CD4-positive, alpha-beta T cell treated with Interferon gamma for 1 hour (primary cell): ENCODE results near the gene KLF1.

Source experiments
- DNase-seq: peaks from one replicate; pipeline ENCODE4 v3.0.0-alpha.2; 2020

KLF1 gene

GRCh38 chr19:12836529-12836863 lies 50.5 kb downstream of the KLF1 start:
- no peak for DNase-seq

GRCh38 chr19:12834976-12835757 lies 51.8 kb downstream of the KLF1 start:
- DNase-seq, result no peak

- no peak for DNase-seq
These were observed 52.4 kb downstream of the KLF1 start, which contains the start of gene RTBDN for GRCh38 chr19:12834566-12834943. Gene RTBDN (minus strand): TSS chr19:12834579. CDS start chr19:12829979, 4,600 bp downstream.
